HCT116 (cell line): Measurements from ENCODE around the gene TMEM164. TPM values are rescaled to one million over a fixed set of nuclear protein-coding genes. Genes with fewer than 3 reads are reported as not detected.

Experiments used
- ATAC-seq: fragments of 200-7000 bp; cut with Tn5 transposase; 2 replicates; pipeline ENCODE4 v1.9.1; 2020; ENCODE audit warnings: mild to moderate bottlenecking, moderate library complexity
- BruUV-seq: library from RNA; stranded (reverse); fragments of 400-500 nt; replicated peaks from 2 replicates; lab custom pipeline; 2021; lab: Mats Ljungman, UMichigan
- CTCF ChIA-PET: fragments of 300-600 bp; sonication (Branson Sonifier 250); formaldehyde crosslinking; loops from one replicate; lab custom pipeline; 2021; ENCODE audit warnings: antibody characterized with exemption; lab: Charles Lee
- POLR2A ChIA-PET: fragments of 300-600, 350-600 bp; sonication (Branson Sonifier 250); formaldehyde crosslinking; loops from one replicate; lab custom pipeline; 2021; ENCODE audit warnings: antibody characterized with exemption; lab: Charles Lee
- RAD21 ChIA-PET, 2 experiments: fragments of 300-600 bp; sonication (Branson Sonifier 250); formaldehyde crosslinking; loops; one replicate each; lab custom pipeline; 2023; ENCODE audit warnings: low total read pairs in 2 of 2; ENCODE audit not compliant: uncharacterized antibody in 2 of 2, unreplicated experiment in 2 of 2, low non-redundant PET in 1 of 2; lab: Charles Lee
- DNase-seq: peaks from one replicate; pipeline ENCODE4 v3.0.0-alpha.2; 2010; ENCODE audit warnings: low read depth, low spot score
- H2AFZ ChIP-seq: fragments of 200-600 bp; shearing (Covaris generic), sonication (generic); 2 replicates; pipeline ENCODE4 v1.6.1; 2017; ENCODE audit warnings: low read depth, mixed run types, mixed read lengths, antibody characterized with exemption, low read length; ENCODE audit not compliant: poor library complexity, severe bottlenecking
- H3K27ac ChIP-seq: 2 replicates; pipeline ENCODE4 v1.5.1; 2012; ENCODE audit warnings: low read depth, low read length
- H3K27me3 ChIP-seq: fragments of 200-600 bp; sonication (generic); 2 replicates; pipeline ENCODE4 v1.6.1; 2016; ENCODE audit warnings: mixed run types, low read length, mixed read lengths; ENCODE audit not compliant: insufficient read depth
- H3K36me3 ChIP-seq, 2 experiments: fragments of 200-500 bp in 1 of 2; fragments of 200-600 bp in 1 of 2; sonication (Bioruptor generic) in 1 of 2; sonication (generic) in 1 of 2; 2 replicates each; pipeline versions ENCODE4 v1.5.1 to v1.6.1; 2014 to 2016; ENCODE audit warnings: low read length in 2 of 2, inconsistent platforms in 1 of 2, mixed read lengths in 1 of 2, mixed run types in 1 of 2; ENCODE audit not compliant: insufficient read depth in 2 of 2, control insufficient read depth in 1 of 2
- H3K4me1 ChIP-seq, 2 experiments: fragments of 200-600 bp in 1 of 2; sonication (generic) in 1 of 2; 2 replicates each; pipeline versions ENCODE4 v1.5.1 to v1.6.1; 2012 to 2017; ENCODE audit warnings: low read length in 2 of 2, inconsistent platforms in 1 of 2, mild to moderate bottlenecking in 1 of 2, mixed read lengths in 1 of 2, mixed run types in 1 of 2, moderate library complexity in 1 of 2; ENCODE audit not compliant: insufficient read depth in 2 of 2, control insufficient read depth in 1 of 2
- H3K4me2 ChIP-seq: fragments of 200-600 bp; sonication (generic); 2 replicates; pipeline ENCODE4 v1.6.1; 2017; ENCODE audit warnings: mixed run types, low read length, mixed read lengths
- H3K4me3 ChIP-seq, 2 experiments: fragments of 200-600 bp in 1 of 2; sonication (generic) in 1 of 2; replicated peaks in 1 of 2; 2 replicates each; pipeline ENCODE4 v1.5.1; 2011 to 2016; ENCODE audit warnings: low read length in 2 of 2, control low read depth in 1 of 2, low read depth in 1 of 2, mild to moderate bottlenecking in 1 of 2, mixed read lengths in 1 of 2, mixed run types in 1 of 2
- H3K79me2 ChIP-seq: fragments of 200-600 bp; sonication (generic); 2 replicates; pipeline ENCODE4 v1.6.1; 2017; ENCODE audit warnings: mild to moderate bottlenecking, mixed run types, low read length, moderate library complexity, mixed read lengths; ENCODE audit not compliant: insufficient read depth
- H3K9ac ChIP-seq: fragments of 200-600 bp; sonication (generic); 2 replicates; pipeline ENCODE4 v1.6.1; 2016; ENCODE audit warnings: low read length, mixed read lengths
- H3K9me2 ChIP-seq: fragments of 200-600 bp; sonication (generic), shearing (Covaris generic); 2 replicates; pipeline ENCODE4 v1.6.1; 2017; ENCODE audit warnings: mixed run types, mild to moderate bottlenecking, moderate library complexity; ENCODE audit not compliant: insufficient read depth
- H3K9me3 ChIP-seq, 2 experiments: fragments of 200-500 bp in 1 of 2; fragments of 200-600 bp in 1 of 2; sonication (Bioruptor generic) in 1 of 2; sonication (generic) in 1 of 2; 2 replicates each; pipeline ENCODE4 v1.6.1; 2014 to 2017; ENCODE audit warnings: low read length in 2 of 2, mixed read lengths in 2 of 2, inconsistent platforms in 1 of 2, low read depth in 1 of 2, mild to moderate bottlenecking in 1 of 2, mixed run types in 1 of 2, moderate library complexity in 1 of 2; ENCODE audit not compliant: control insufficient read depth in 1 of 2, insufficient read depth in 1 of 2
- H4K20me1 ChIP-seq: fragments of 200-600 bp; sonication (generic), shearing (Covaris generic); 2 replicates; pipeline ENCODE4 v1.6.1; 2017; ENCODE audit warnings: mixed run types, mild to moderate bottlenecking, moderate library complexity; ENCODE audit not compliant: insufficient read depth
- CBX3 ChIP-seq: IDR thresholded peaks from 2 replicates; pipeline ENCODE4 v1.6.1; 2012; ENCODE audit warnings: low read depth
- EGR1 ChIP-seq: IDR thresholded peaks from 2 replicates; pipeline ENCODE4 v1.6.1; 2012; ENCODE audit warnings: low read depth
- EZH2 ChIP-seq: fragments of 200-600 bp; sonication (generic); IDR thresholded peaks from 2 replicates; pipeline ENCODE4 v1.6.1; 2017; ENCODE audit warnings: antibody characterized with exemption, mixed run types
- EZH2phosphoT487 ChIP-seq: fragments of 200-600 bp; IDR thresholded peaks from 2 replicates; pipeline ENCODE4 v1.6.1; 2018; ENCODE audit warnings: antibody characterized with exemption, borderline replicate concordance
- FOSL1 ChIP-seq: IDR thresholded peaks from 2 replicates; pipeline ENCODE4 v1.6.1; 2012; ENCODE audit warnings: low read depth
- POLR2AphosphoS5 ChIP-seq: IDR thresholded peaks from 2 replicates; pipeline ENCODE4 v1.6.1; 2011; ENCODE audit warnings: mild to moderate bottlenecking, low read depth, low read length, moderate library complexity
- RAD21 ChIP-seq: IDR thresholded peaks from 2 replicates; pipeline ENCODE4 v1.6.1; 2012; ENCODE audit warnings: low read depth, mild to moderate bottlenecking
- TCF7L2 ChIP-seq: IDR thresholded peaks from 2 replicates; pipeline ENCODE4 v1.7.0; 2011; ENCODE audit warnings: borderline replicate concordance, inconsistent platforms; ENCODE audit not compliant: insufficient read depth, insufficient read length; ENCODE audit errors: extremely low read depth
- YY1 ChIP-seq: IDR thresholded peaks from 2 replicates; pipeline ENCODE4 v1.6.1; 2011; ENCODE audit warnings: low read length, low read depth, moderate library complexity, mild to moderate bottlenecking; ENCODE audit not compliant: insufficient replicate concordance; ENCODE audit errors: extremely low read depth
- ZFX ChIP-seq: fragments of 450-650 bp; IDR thresholded peaks from 2 replicates; pipeline ENCODE4 v1.6.1; 2017
- ZNF274 ChIP-seq: fragments of 200-500 bp; sonication (Bioruptor generic); IDR thresholded peaks from 2 replicates; pipeline ENCODE4 v1.6.1; 2014; ENCODE audit warnings: mild to moderate bottlenecking, low read depth, low read length, inconsistent platforms
- intact Hi-C: fragments of 100-400 bp; cut with micrococcal nuclease; formaldehyde crosslinking; loops from 2 replicates; pipeline ENCODE4 v1.10.0; 2022
- total RNA-seq: library from RNA; stranded (reverse); gene quantifications from one replicate; pipeline ENCODE4 v1.2.1, GENCODE V29; 2021; ENCODE audit not compliant: unreplicated experiment
- TF ChIP-seq, protein P1 (sequence below): IDR thresholded peaks from 2 replicates; pipeline ENCODE4 v1.6.1; 2012
- TF ChIP-seq, protein P2 (sequence below), 3 experiments: fragments of 200-600 bp in 1 of 3; sonication (generic) in 1 of 3; IDR thresholded peaks in 2 of 3; conservative IDR thresholded peaks in 1 of 3; 2 replicates each; pipeline ENCODE4 v1.5.1; 2012 to 2017; ENCODE audit warnings: low read depth in 2 of 3, low read length in 2 of 3, antibody characterized with exemption in 1 of 3, borderline replicate concordance in 1 of 3, control low read depth in 1 of 3, mild to moderate bottlenecking in 1 of 3, mixed read lengths in 1 of 3, mixed run types in 1 of 3, moderate library complexity in 1 of 3; ENCODE audit not compliant: insufficient read depth in 1 of 3
- TF ChIP-seq, protein P3 (sequence below): IDR thresholded peaks from 2 replicates; pipeline ENCODE4 v1.6.1; 2012
- TF ChIP-seq, protein P4 (sequence below): IDR thresholded peaks from 2 replicates; pipeline ENCODE4 v1.6.1; 2012; ENCODE audit warnings: low read depth

The TMEM164 gene
- total RNA-seq, 1 experiment from 2014 or later: 18.7 TPM

DNA sequence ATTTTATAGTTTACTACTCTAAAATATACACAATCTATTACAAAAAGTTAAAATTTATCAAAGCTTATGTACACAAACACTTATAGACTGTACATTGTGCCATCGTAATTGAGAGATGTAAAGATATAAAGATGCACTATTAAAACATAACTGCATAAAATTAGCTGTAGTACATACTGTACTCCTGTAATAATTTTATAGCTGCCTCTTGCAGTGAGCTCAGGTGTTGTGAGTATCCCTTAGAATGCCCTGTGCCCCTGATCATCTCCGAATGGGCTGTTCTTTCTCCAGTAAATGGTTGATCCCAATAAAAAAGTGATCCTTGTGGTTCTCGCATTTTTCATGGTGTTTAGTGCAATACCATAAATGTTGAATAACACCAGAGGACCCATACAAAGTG lies 101.2 kb downstream of the TMEM164 start:
- no peaks in the 10 kb centered on the region for H3K36me3 ChIP-seq
- ATAC-seq (no peak), DNase-seq (no peak)
- H3K9me3 ChIP-seq: no peaks in the 10 kb centered on the region
- BruUV-seq: no TSS peak
- H2AFZ ChIP-seq: no peak overlapping the region
- H3K4me2 ChIP-seq: no peak overlapping the region
- H3K79me2 ChIP-seq: no peaks in the 10 kb centered on the region
- RAD21 ChIA-PET: no interaction called here
- H3K9ac ChIP-seq: no peak overlapping the region
- TF ChIP-seq EZH2phosphoT487 (no peak), TCF7L2 (no peak), ZNF274 (no peak)
- CTCF ChIA-PET: no interaction called here
- 0 out of 4 replicates have a peak, but pooled peaks cover 0 to 3% of the 10 kb centered on the region in 2 experiments for H3K4me1 ChIP-seq
- no peaks in the 10 kb centered on the region for H3K9me2 ChIP-seq
- POLR2A ChIA-PET: no interaction called here
- no peak overlapping the region for H3K4me3 ChIP-seq
- H3K27me3 ChIP-seq: no peaks in the 10 kb centered on the region
- no peaks in the 10 kb centered on the region for H4K20me1 ChIP-seq
- H3K27ac ChIP-seq: no peak overlapping the region
- intact Hi-C loops: no loop called here

DNA sequence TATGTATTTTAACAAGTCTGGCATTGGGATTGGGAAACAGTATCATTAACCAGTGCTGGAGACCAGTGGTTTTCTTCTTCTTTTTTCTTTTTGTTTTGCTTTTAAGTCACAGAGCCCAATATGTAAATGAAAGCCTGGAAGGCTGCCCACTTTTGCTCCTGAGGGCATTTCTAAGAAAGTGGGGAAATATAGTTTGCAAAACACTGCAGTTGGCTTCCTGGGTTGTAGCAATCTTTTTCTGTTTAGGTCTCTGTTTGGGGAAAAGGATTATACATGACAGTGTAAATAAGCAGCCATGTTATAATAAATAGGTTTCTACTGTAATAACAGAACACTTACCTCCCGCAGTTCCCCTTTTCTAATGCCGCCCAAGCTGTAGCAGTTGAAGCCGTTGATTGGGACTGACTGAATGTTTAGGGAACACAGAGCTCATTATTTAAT lies 105.5 kb downstream of the TMEM164 start:
- Histone ChIP-seq H3K9me3 (no peaks in the 10 kb centered on the region), H3K27me3 (no peaks in the 10 kb centered on the region), H3K9ac (no peak overlapping the region), H3K9me2 (no peaks in the 10 kb centered on the region), H3K27ac (no peak overlapping the region), H3K36me3 (no peaks in the 10 kb centered on the region), H4K20me1 (no peaks in the 10 kb centered on the region), H3K79me2 (no peaks in the 10 kb centered on the region), H3K4me1 (0 out of 4 replicates have a peak, but pooled peaks cover 0 to 3% of the 10 kb centered on the region in 2 experiments), H2AFZ (no peak overlapping the region), H3K4me3 (no peak overlapping the region), H3K4me2 (no peak overlapping the region)
- DNase-seq: no peak
- CTCF ChIA-PET: no interaction called here
- ATAC-seq: no peak
- RAD21 ChIA-PET: no interaction called here
- POLR2A ChIA-PET: no interaction called here
- BruUV-seq: no TSS peak
- intact Hi-C loops: no loop called here
- no peak for TF ChIP-seq TCF7L2
- TF ChIP-seq ZFX: no peak
- TF ChIP-seq, protein P1, sequence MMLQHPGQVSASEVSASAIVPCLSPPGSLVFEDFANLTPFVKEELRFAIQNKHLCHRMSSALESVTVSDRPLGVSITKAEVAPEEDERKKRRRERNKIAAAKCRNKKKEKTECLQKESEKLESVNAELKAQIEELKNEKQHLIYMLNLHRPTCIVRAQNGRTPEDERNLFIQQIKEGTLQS: no peak
- no peak for TF ChIP-seq RAD21
- TF ChIP-seq, protein P2, sequence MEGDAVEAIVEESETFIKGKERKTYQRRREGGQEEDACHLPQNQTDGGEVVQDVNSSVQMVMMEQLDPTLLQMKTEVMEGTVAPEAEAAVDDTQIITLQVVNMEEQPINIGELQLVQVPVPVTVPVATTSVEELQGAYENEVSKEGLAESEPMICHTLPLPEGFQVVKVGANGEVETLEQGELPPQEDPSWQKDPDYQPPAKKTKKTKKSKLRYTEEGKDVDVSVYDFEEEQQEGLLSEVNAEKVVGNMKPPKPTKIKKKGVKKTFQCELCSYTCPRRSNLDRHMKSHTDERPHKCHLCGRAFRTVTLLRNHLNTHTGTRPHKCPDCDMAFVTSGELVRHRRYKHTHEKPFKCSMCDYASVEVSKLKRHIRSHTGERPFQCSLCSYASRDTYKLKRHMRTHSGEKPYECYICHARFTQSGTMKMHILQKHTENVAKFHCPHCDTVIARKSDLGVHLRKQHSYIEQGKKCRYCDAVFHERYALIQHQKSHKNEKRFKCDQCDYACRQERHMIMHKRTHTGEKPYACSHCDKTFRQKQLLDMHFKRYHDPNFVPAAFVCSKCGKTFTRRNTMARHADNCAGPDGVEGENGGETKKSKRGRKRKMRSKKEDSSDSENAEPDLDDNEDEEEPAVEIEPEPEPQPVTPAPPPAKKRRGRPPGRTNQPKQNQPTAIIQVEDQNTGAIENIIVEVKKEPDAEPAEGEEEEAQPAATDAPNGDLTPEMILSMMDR (IDR thresholded peaks at IDR 0.05 in 2 of 3, conservative IDR thresholded peaks at IDR 0.05 in 1 of 3; ENCODE audit: borderline replicate concordance in 1 of 3, insufficient read depth in 1 of 3, low read depth in 2 of 3, low read length in 2 of 3): no peak
- TF ChIP-seq POLR2AphosphoS5: no peak
- TF ChIP-seq, protein P3, sequence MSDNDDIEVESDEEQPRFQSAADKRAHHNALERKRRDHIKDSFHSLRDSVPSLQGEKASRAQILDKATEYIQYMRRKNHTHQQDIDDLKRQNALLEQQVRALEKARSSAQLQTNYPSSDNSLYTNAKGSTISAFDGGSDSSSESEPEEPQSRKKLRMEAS: no peak
- no peak for TF ChIP-seq EGR1
- TF ChIP-seq, protein P4, sequence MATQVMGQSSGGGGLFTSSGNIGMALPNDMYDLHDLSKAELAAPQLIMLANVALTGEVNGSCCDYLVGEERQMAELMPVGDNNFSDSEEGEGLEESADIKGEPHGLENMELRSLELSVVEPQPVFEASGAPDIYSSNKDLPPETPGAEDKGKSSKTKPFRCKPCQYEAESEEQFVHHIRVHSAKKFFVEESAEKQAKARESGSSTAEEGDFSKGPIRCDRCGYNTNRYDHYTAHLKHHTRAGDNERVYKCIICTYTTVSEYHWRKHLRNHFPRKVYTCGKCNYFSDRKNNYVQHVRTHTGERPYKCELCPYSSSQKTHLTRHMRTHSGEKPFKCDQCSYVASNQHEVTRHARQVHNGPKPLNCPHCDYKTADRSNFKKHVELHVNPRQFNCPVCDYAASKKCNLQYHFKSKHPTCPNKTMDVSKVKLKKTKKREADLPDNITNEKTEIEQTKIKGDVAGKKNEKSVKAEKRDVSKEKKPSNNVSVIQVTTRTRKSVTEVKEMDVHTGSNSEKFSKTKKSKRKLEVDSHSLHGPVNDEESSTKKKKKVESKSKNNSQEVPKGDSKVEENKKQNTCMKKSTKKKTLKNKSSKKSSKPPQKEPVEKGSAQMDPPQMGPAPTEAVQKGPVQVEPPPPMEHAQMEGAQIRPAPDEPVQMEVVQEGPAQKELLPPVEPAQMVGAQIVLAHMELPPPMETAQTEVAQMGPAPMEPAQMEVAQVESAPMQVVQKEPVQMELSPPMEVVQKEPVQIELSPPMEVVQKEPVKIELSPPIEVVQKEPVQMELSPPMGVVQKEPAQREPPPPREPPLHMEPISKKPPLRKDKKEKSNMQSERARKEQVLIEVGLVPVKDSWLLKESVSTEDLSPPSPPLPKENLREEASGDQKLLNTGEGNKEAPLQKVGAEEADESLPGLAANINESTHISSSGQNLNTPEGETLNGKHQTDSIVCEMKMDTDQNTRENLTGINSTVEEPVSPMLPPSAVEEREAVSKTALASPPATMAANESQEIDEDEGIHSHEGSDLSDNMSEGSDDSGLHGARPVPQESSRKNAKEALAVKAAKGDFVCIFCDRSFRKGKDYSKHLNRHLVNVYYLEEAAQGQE: no peak
- no peak for TF ChIP-seq CBX3
- TF ChIP-seq FOSL1: no peak
- no peak for TF ChIP-seq EZH2
- no peak for TF ChIP-seq EZH2phosphoT487
- TF ChIP-seq YY1: no peak
